C4-2B (cell line): ENCODE measurements around the gene ASCC2.

Experiments
- ZFX ChIP-seq: fragments of 450-650 bp; IDR thresholded peaks from 2 replicates; pipeline ENCODE4 v1.6.1; 2017
- TF ChIP-seq, protein P1 (sequence below): fragments of 450-650 bp; conservative IDR thresholded peaks from 2 replicates; pipeline ENCODE4 v1.5.1; 2017; ENCODE audit warnings: mild to moderate bottlenecking

GRCh38 chr22:29877620-29878019 is 39.5 kb upstream of the ASCC2 start:
- TF ChIP-seq, protein P1, sequence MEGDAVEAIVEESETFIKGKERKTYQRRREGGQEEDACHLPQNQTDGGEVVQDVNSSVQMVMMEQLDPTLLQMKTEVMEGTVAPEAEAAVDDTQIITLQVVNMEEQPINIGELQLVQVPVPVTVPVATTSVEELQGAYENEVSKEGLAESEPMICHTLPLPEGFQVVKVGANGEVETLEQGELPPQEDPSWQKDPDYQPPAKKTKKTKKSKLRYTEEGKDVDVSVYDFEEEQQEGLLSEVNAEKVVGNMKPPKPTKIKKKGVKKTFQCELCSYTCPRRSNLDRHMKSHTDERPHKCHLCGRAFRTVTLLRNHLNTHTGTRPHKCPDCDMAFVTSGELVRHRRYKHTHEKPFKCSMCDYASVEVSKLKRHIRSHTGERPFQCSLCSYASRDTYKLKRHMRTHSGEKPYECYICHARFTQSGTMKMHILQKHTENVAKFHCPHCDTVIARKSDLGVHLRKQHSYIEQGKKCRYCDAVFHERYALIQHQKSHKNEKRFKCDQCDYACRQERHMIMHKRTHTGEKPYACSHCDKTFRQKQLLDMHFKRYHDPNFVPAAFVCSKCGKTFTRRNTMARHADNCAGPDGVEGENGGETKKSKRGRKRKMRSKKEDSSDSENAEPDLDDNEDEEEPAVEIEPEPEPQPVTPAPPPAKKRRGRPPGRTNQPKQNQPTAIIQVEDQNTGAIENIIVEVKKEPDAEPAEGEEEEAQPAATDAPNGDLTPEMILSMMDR, result no peak
- no peak for TF ChIP-seq ZFX
